ENCODE measurements around the gene CPLANE2. TPM values are rescaled to one million over a fixed set of nuclear protein-coding genes. Genes with fewer than 3 reads are reported as not detected.

The CPLANE2 gene
- total and polyA plus RNA-seq, 3 experiments from 2014 or later: 2.6 to 5.6 (median 5.2) TPM

DNA sequence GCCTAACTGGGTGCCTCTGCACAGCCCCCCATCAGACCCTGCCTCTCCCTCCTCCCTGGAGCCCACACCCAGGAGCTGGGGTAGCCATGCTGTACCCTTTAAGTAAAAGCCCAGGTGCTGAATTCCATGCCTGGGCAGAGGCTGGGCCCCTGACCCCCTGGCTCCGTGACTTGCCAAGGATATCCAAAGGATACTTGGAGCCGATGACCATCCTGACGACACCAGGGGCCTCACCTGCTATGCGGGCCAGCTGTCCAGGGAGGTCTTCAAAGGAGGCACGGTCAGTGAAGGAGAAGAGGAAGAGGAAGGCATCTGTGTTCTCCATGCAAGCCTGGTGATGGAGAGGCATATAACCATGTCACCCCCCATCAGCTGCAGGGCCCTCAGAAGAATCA is 4.7 kb downstream of the CPLANE2 start:
- POLR2A ChIA-PET: no interaction called here

DNA sequence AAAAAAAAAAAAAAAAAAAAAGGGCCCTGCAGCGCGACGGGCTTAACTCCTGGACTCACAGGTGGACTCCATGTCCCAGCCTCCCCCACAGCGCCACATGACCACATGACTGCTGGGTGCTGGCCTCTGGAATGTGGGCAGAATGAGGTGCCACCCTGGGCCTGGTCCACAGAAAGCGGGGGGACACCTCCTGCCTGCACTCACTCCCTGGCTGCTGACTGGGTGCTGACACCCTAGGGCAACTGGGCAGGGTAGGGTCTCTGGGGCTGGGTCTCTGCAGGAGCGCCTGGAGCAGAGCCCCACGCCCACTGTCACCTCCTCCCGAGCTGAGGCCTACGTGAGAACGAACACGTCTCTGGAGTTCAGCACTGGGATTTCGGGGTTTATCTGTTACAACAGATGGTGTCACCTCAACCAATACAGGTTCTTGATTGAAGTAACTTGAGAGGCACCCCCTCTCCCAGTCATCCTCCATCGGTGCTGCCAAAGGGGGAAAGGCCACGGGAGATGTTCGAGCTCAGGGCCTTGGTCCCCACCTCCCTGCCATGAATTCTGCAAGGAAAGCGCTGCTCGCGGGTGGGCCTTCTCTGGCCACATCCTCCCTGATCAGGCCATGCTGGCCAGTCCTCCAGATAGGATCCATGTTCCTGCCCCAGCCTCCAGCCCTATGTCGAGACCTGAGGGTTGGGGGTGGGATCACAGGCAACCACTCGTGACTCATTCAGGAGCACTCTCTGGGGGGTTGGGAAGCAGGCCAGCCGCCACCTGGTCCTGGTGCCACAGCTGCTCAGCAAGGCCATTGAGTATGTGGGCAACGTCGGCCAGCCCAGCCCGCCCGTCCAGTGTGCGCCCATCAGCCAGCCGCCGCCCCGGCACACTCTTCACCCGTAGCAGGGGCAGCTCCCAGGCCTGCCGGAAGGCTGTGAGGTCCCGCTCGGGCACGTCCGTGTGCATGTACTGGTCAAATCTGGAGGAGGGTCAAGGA is 5.4 kb downstream of the CPLANE2 start:
- Mint-ChIP-seq H3K27ac (no peak overlapping the region), H3K4me3 (no peak overlapping the region), H3K27me3 (peaks cover 13 to 19% of the 10 kb centered on the region in 2 donors), H3K4me1 (peaks cover 12 to 15% (median 12%) of the 10 kb centered on the region in 3 donors), H3K36me3 (peaks cover 0 to 12% (median 5%) of the 10 kb centered on the region in 3 donors), H3K9me3 (no peaks in the 10 kb centered on the region)
- H3K9me3 ChIP-seq (ENCODE audit: low read length): no peaks in the 10 kb centered on the region
- peak in 1 of 5 donors; percentile 44 for DNase-seq
- H3K36me3 ChIP-seq (ENCODE audit: insufficient read depth, low read length): no peaks in the 10 kb centered on the region
- H3K4me1 ChIP-seq (ENCODE audit: insufficient read depth, low read length): peaks cover 14% of the 10 kb centered on the region
- peak overlapping the region; percentile 62 for H3K27ac ChIP-seq (ENCODE audit: low read depth, low read length)
- no peak overlapping the region for H3K4me3 ChIP-seq (ENCODE audit: low read length)
- peaks cover 3% of the 10 kb centered on the region for H3K27me3 ChIP-seq (ENCODE audit: insufficient read depth, low read length, poor library complexity, severe bottlenecking)
- ChIA-PET CTCF (interaction anchor here (1.3 to 1.7 kb wide), 2 partner anchors 15 to 132 kb away, joined by 3 to 5 read pairs; no protein-coding TSS in a partner anchor), POLR2A (no interaction called here)

More for the DNA sequence above, 4.7 kb downstream of the CPLANE2 start:
- DNase-seq: peak in 1 of 5 donors; percentile 42
- Histone ChIP-seq H3K27me3 (ENCODE audit: insufficient read depth, low read length, poor library complexity, severe bottlenecking) (peaks cover 3% of the 10 kb centered on the region), H3K27ac (ENCODE audit: low read depth, low read length) (peak overlapping the region; percentile 62), H3K4me1 (ENCODE audit: insufficient read depth, low read length) (peaks cover 17% of the 10 kb centered on the region), H3K36me3 (ENCODE audit: insufficient read depth, low read length) (no peaks in the 10 kb centered on the region), H3K9me3 (ENCODE audit: low read length) (no peaks in the 10 kb centered on the region), H3K4me3 (ENCODE audit: low read length) (no peak overlapping the region)
- Mint-ChIP-seq H3K9me3 (no peaks in the 10 kb centered on the region), H3K4me1 (peaks cover 15 to 21% (median 18%) of the 10 kb centered on the region in 3 donors), H3K36me3 (peaks cover 0 to 13% (median 5%) of the 10 kb centered on the region in 3 donors), H3K4me3 (no peak overlapping the region), H3K27me3 (peaks cover 15% of the 10 kb centered on the region in 2 donors), H3K27ac (peak overlapping the region in 1 of 8 donors; percentile 36)
- CTCF ChIA-PET: interaction anchor here (1.3 to 1.4 kb wide), 2 partner anchors 14 to 16 kb away, joined by 3 read pairs; no protein-coding TSS in a partner anchor

DNA sequence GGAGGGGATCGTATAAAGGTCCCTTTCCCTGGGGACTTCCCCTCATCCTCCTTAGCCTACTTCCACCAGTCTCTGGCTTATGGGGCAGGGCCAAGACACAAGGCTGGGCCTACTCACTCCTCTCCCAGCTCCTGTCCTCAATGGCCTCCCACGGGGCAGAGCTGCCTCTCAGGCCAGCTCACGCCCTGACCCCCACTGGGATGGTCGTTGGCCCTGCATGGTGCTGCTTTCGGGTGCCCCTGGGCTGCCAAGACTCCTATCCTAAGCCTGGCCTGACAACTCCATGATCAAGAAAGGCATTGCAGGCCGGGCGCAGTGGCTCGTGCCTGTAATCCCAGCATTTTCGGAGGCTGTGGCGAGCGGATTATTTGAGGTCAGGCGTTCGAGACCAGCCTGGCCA is 6.2 kb downstream of the CPLANE2 start:
- Histone ChIP-seq H3K27ac (ENCODE audit: low read depth, low read length) (peak overlapping the region; percentile 62), H3K9me3 (ENCODE audit: low read length) (no peaks in the 10 kb centered on the region), H3K36me3 (ENCODE audit: insufficient read depth, low read length) (no peaks in the 10 kb centered on the region), H3K4me3 (ENCODE audit: low read length) (no peak overlapping the region), H3K4me1 (ENCODE audit: insufficient read depth, low read length) (peaks cover 5% of the 10 kb centered on the region), H3K27me3 (ENCODE audit: insufficient read depth, low read length, poor library complexity, severe bottlenecking) (peaks cover 3% of the 10 kb centered on the region)
- H3K4me3 Mint-ChIP-seq: no peak overlapping the region
- H3K36me3 Mint-ChIP-seq: peaks cover 0 to 9% (median 5%) of the 10 kb centered on the region in 3 donors
- H3K27me3 Mint-ChIP-seq: peaks cover 20 to 28% of the 10 kb centered on the region in 2 donors
- ChIA-PET POLR2A (no interaction called here), CTCF (interaction anchor here (1.3 to 1.7 kb wide), 2 partner anchors 14 to 132 kb away, joined by 3 to 5 read pairs; no protein-coding TSS in a partner anchor)
- no peak overlapping the region for H3K27ac Mint-ChIP-seq
- DNase-seq: peak in 1 of 5 donors; percentile 46
- peaks cover 4 to 7% (median 5%) of the 10 kb centered on the region in 3 donors for H3K4me1 Mint-ChIP-seq
- H3K9me3 Mint-ChIP-seq: peaks cover 0 to 6% (median 3%) of the 10 kb centered on the region in 5 donors

DNA sequence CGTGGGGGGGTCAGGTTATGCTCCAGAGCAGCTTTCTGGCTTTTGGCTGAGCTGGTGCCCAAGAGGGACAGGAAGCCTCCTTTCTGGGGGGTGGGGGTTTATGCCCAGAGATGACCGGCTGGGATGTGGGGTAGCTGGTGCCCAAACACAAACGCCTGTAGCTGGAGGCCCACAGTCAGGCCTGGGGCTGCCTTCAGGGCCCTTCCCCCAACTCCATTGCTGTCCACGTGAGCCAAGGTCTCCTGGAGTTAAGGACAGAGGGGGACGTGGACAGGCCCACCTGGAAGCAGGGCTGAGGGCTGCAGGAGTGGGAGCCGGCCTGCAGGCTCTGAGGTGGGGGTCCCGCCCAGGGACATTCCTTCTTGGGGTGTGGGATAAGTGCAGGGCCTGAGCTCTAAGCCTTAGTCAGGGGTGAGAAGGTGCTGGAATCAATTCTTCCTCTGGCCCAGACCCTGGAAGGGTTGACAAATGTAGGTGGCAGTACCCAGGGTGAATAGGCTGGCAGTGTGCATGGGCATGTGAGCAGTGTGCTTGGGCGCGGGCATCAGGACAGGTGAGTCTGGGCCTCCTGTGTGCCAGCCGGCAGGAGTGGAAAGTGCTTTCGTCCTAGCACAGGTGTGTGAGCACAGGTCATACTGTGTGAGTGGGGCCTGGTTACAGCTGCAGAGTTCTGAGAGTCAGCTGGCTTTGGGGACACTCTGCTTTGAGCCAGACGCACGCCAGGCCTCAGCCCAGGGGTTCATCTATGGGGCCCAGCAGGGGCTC is 6.8 kb downstream of the CPLANE2 start:
- POLR2A ChIA-PET: no interaction called here
- Histone ChIP-seq H3K9me3 (ENCODE audit: low read length) (no peaks in the 10 kb centered on the region), H3K27me3 (ENCODE audit: insufficient read depth, low read length, poor library complexity, severe bottlenecking) (peaks cover 3% of the 10 kb centered on the region), H3K4me3 (ENCODE audit: low read length) (no peak overlapping the region), H3K4me1 (ENCODE audit: insufficient read depth, low read length) (no peaks in the 10 kb centered on the region), H3K36me3 (ENCODE audit: insufficient read depth, low read length) (no peaks in the 10 kb centered on the region), H3K27ac (ENCODE audit: low read depth, low read length) (peak overlapping the region; percentile 62)
- H3K4me3 Mint-ChIP-seq: no peak overlapping the region
- peaks cover 23 to 28% of the 10 kb centered on the region in 2 donors for H3K27me3 Mint-ChIP-seq
- peak in 1 of 5 donors; percentile 41 for DNase-seq
- no peak overlapping the region for H3K27ac Mint-ChIP-seq
- peaks cover 0 to 6% (median 3%) of the 10 kb centered on the region in 5 donors for H3K9me3 Mint-ChIP-seq
- CTCF ChIA-PET: interaction anchor here (1.7 kb wide), 1 partner anchor 133 kb away, joined by 5 read pairs; no protein-coding TSS in a partner anchor
- H3K36me3 Mint-ChIP-seq: peaks cover 0 to 9% (median 5%) of the 10 kb centered on the region in 3 donors
- H3K4me1 Mint-ChIP-seq: peaks cover 1 to 3% (median 2%) of the 10 kb centered on the region in 3 donors

DNA sequence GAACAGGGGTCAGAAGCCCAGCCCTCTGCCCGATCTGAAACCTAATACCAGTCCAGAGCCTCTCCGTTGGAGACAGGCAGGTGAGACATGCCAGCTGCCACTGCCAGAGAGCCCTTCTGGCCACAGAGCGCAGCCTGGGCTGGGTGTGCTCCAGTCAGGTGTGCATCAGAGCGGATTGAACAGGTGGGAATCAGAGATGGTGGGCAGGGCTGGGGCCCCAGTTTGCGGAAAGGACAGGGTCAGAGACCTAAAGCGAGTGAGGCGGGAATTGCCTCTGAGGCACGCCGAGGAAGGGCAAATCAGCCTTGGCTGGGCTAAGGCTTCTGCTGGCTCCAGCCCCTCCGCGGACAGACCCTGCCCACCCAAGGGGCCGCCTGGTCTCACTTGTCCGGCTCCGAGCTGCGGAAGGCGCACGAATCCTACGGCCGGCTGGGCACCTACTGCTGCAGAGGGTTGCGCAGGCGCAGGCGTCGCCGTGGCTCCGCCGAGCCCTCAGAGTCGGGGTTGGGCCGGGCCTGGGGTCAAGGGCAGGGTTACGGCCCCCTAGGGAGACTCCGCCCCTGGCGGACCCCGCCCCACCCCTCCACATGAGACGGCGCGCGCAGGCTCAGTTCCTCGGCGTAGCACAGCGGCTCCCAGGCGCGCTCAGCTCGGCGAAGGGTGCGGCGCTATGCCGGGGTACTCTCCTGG is 10.3 kb downstream of the CPLANE2 start:
- Histone ChIP-seq H3K27ac (ENCODE audit: low read depth, low read length) (no peak overlapping the region), H3K4me1 (ENCODE audit: insufficient read depth, low read length) (no peaks in the 10 kb centered on the region), H3K36me3 (ENCODE audit: insufficient read depth, low read length) (no peaks in the 10 kb centered on the region), H3K9me3 (ENCODE audit: low read length) (no peaks in the 10 kb centered on the region), H3K4me3 (ENCODE audit: low read length) (no peak overlapping the region), H3K27me3 (ENCODE audit: insufficient read depth, low read length, poor library complexity, severe bottlenecking) (peaks cover 3% of the 10 kb centered on the region)
- ChIA-PET CTCF (interaction anchor here (1.2 kb wide), 1 partner anchor 147 kb away, joined by 3 read pairs; no protein-coding TSS in a partner anchor), POLR2A (no interaction called here)
- DNase-seq: no peak
- peak overlapping the region in 1 of 8 donors; percentile 8 for H3K27ac Mint-ChIP-seq
- H3K27me3 Mint-ChIP-seq: peaks cover 32 to 42% of the 10 kb centered on the region in 2 donors
- H3K9me3 Mint-ChIP-seq: peaks cover 0 to 8% (median 3%) of the 10 kb centered on the region in 5 donors
- H3K4me3 Mint-ChIP-seq: no peak overlapping the region
- H3K36me3 Mint-ChIP-seq: peaks cover 0 to 10% (median 4%) of the 10 kb centered on the region in 3 donors
- H3K4me1 Mint-ChIP-seq: peaks cover 0 to 1% (median 0%) of the 10 kb centered on the region in 3 donors

DNA sequence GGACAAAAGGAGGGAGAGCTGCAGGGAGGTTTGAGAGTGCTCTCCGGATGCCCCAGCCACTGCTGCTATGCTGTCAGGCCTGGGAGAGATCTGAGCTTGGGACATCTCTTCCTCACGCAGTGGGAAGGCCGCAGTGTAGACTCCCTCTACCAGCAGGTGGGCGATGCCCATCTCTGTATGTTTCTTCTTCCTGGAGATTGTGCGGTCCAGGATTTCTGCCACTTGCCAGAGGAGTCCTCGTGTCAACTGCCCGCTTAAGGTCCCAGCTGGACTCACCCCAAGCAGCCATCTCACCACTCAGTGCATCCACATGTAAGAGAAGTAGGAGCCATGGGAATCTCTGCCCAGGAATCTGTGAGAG is 10.9 kb downstream of the CPLANE2 start:
- no peaks in the 10 kb centered on the region for H3K36me3 ChIP-seq (ENCODE audit: insufficient read depth, low read length)
- ChIA-PET CTCF (interaction anchor here (1.2 kb wide), 1 partner anchor 147 kb away, joined by 3 read pairs; no protein-coding TSS in a partner anchor), POLR2A (no interaction called here)
- peak overlapping the region in 1 of 8 donors; percentile 8 for H3K27ac Mint-ChIP-seq
- no peak overlapping the region for H3K4me3 ChIP-seq (ENCODE audit: low read length)
- peaks cover 3% of the 10 kb centered on the region for H3K27me3 ChIP-seq (ENCODE audit: insufficient read depth, low read length, poor library complexity, severe bottlenecking)
- H3K4me3 Mint-ChIP-seq: no peak overlapping the region
- H3K9me3 ChIP-seq (ENCODE audit: low read length): no peaks in the 10 kb centered on the region
- peaks cover 0 to 10% (median 3%) of the 10 kb centered on the region in 3 donors for H3K36me3 Mint-ChIP-seq
- H3K27ac ChIP-seq (ENCODE audit: low read depth, low read length): no peak overlapping the region
- peaks cover 0 to 8% (median 3%) of the 10 kb centered on the region in 5 donors for H3K9me3 Mint-ChIP-seq
- peaks cover 32 to 42% of the 10 kb centered on the region in 2 donors for H3K27me3 Mint-ChIP-seq
- no peaks in the 10 kb centered on the region for H3K4me1 ChIP-seq (ENCODE audit: insufficient read depth, low read length)
- peaks cover 0 to 1% (median 0%) of the 10 kb centered on the region in 3 donors for H3K4me1 Mint-ChIP-seq
- DNase-seq: no peak

DNA sequence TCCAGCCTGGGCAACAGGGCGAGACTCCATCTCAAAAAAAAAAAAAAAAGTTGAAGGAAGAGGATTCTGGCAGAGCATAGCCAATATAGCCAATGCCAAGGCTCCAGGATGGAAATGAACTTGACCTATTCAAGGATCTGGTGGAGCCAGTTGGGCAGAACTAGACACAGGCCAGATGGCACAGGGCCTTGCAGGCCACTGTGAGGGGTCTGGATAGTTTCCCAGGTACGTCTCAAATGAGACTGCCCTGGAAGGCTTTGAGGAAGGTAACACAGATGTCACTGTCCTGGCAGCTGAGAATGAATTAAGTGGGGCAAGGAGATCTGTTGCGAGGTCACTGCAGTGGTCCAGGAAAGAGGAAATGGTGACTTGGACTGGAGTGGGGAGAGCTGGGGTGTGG is 12.5 kb downstream of the CPLANE2 start:
- peaks cover 3% of the 10 kb centered on the region for H3K27me3 ChIP-seq (ENCODE audit: insufficient read depth, low read length, poor library complexity, severe bottlenecking)
- H3K9me3 Mint-ChIP-seq: peaks cover 0 to 8% (median 3%) of the 10 kb centered on the region in 5 donors
- no peak overlapping the region for H3K27ac Mint-ChIP-seq
- ChIA-PET POLR2A (no interaction called here), CTCF (no interaction called here)
- H3K4me1 ChIP-seq (ENCODE audit: insufficient read depth, low read length): no peaks in the 10 kb centered on the region
- no peak overlapping the region for H3K27ac ChIP-seq (ENCODE audit: low read depth, low read length)
- no peaks in the 10 kb centered on the region for H3K9me3 ChIP-seq (ENCODE audit: low read length)
- peaks cover 0 to 10% (median 0%) of the 10 kb centered on the region in 3 donors for H3K36me3 Mint-ChIP-seq
- H3K4me3 ChIP-seq (ENCODE audit: low read length): no peak overlapping the region
- no peaks in the 10 kb centered on the region for H3K36me3 ChIP-seq (ENCODE audit: insufficient read depth, low read length)
- no peak overlapping the region for H3K4me3 Mint-ChIP-seq
- no peak for DNase-seq
- H3K27me3 Mint-ChIP-seq: peaks cover 33 to 42% of the 10 kb centered on the region in 2 donors
- H3K4me1 Mint-ChIP-seq: peaks cover 3 to 6% (median 5%) of the 10 kb centered on the region in 3 donors

Data from CD8-positive, alpha-beta memory T cell (primary cell).